GM18868 (cell line): Measurements from ENCODE around the gene SGK1.
"Not testable (repeated sequence)": the region's sequence is repeated elsewhere in the genome, so short reads cannot be mapped to it uniquely, and the experiment has no call there.

ENCODE experiments used
- ATAC-seq: cut with Tn5 transposase; IDR thresholded peaks from one replicate; pipeline ENCODE4 v1.9.1; 2021; ENCODE audit warnings: mild to moderate bottlenecking, moderate library complexity; ENCODE audit not compliant: unreplicated experiment

The SGK1 gene

DNA sequence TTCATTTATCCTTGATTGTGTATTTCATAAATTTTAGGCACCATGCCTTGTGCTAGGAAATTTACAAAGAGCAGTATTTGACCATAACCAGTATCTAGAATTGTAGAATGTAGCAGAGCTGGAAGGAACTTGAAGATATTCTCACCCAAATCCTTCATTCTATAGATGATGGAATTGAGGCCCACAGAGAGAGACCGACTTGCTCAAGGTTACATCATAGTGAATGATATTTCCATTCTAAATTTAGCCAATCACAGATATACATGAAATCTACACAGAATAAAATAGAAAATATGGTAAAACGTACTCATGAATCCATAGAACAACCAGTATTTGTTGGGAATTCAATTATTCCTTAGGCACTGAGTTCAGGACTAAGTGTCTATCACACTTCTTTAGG, 10.9 kb upstream of the SGK1 start:
- no peak for ATAC-seq

- ATAC-seq = no peak
These were observed 10.2 kb upstream of the SGK1 start for GRCh38 chr6:134328138-134328537.

- ATAC-seq = not testable (repeated sequence)
These were observed 8.3 kb upstream of the SGK1 start for GRCh38 chr6:134326192-134326591.

GRCh38 chr6:134324766-134325165, 6.9 kb upstream of the SGK1 start:
- no peak for ATAC-seq

GRCh38 chr6:134324141-134324540, 6.2 kb upstream of the SGK1 start:
- ATAC-seq = no peak

GRCh38 chr6:134323698-134324097, 5.8 kb upstream of the SGK1 start:
- no peak for ATAC-seq

DNA sequence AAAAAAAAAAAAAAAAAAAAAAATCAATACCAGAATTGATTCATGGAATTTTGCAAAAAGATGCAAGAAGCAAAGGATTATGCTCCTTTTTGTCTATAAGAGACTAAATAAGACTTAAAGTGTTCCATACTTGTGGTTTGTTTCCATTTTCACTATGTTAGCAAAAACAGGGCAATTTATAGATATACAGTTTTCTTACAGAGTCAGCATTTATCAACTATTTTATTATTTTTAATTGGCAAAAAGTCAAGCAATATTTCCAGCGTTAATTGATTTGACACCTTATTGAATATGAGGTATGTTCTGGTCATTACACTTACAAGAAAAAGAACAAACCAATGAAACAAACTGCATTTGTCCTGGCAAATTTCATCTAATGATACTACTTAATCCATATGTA, 5.4 kb upstream of the SGK1 start:
- no peak for ATAC-seq

GRCh38 chr6:134322216-134322615, 4.3 kb upstream of the SGK1 start:
- no peak for ATAC-seq

DNA sequence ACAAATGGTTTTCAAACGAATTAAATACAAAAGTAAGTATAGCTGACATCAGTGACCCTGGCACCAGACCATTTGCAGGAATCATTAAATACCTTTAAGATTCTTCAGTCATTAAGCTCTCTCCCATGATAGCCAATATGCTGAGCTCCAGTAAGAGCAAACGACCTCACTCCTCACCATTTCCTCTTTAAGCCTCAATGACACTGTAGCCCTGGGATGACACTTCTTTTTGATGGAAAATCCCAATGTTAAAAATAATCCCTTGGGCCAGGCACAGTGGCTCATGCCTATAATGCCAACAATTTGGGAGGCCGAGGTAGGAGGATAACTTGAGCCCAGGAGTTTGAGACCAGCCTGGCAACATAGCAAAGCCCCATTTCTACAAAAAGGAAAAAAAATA, 3.3 kb upstream of the SGK1 start:
- no peak for ATAC-seq

DNA sequence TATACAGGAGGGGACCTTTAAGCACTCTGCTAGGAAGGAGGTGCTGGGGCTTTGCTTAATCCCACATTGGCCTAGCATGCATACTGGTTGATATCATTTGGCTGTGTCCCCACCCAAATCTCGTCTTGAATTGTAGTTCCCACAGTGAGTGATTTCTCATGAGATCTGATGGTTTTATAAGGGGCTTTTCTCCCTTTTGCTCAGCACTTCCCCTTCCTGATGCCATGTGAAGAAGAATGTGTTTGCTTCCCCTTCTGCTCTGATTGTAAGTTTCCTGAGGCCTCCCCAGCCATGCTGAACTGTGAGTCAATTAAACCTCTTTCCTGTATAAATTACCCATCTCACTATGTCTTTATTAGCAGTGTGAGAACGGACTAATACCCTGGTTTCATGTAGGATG, 1.8 kb upstream of the SGK1 start:
- not testable (repeated sequence) for ATAC-seq

DNA sequence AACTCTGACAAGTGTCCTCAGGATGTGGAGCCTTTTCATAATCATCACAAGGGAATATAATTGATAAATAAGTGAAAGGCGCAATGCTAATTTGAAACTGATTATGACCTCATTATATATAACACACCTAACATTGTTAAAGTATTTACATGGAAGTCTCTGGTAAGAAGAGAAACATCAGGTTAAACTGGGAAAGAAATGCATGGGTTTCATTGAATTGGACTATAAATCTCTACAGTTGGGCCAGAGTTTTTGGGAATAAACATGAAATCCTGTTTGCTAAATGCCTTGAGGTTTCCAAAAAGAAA, 1.0 kb upstream of the SGK1 start:
- no peak for ATAC-seq

DNA sequence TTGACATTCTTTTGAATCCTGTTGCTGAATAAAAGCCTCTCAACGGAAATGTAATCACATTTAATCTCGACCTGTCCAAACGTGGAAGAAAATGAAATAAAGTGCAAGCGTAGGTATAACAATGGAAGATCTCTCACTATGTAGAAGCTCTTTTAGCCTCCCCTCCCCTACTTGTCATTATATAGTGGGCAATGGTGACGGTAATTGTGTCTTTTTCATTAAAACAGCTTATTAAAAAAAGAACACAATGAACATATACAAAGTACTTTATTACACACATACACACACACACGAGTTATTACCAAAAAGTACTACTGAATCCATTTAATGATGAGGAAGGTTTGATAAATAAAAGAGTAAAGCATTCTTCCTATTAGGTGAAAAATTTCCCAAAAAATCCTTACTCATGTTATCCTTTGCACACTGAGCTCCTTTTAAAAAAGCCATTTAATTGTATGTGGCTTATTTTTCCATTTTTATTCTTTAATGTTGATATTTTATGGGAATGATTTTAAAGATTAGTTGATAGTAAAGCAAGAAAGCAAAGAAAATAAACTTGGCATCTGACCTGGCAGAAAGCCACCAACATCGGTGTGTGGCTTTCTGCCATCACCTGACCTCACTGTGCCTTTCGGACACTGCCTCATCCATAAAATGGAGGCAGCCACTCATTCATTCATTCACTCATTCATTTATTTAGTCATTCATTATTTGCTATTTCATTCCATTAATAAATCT, 493 bp upstream of the SGK1 start:
- ATAC-seq = no peak

DNA sequence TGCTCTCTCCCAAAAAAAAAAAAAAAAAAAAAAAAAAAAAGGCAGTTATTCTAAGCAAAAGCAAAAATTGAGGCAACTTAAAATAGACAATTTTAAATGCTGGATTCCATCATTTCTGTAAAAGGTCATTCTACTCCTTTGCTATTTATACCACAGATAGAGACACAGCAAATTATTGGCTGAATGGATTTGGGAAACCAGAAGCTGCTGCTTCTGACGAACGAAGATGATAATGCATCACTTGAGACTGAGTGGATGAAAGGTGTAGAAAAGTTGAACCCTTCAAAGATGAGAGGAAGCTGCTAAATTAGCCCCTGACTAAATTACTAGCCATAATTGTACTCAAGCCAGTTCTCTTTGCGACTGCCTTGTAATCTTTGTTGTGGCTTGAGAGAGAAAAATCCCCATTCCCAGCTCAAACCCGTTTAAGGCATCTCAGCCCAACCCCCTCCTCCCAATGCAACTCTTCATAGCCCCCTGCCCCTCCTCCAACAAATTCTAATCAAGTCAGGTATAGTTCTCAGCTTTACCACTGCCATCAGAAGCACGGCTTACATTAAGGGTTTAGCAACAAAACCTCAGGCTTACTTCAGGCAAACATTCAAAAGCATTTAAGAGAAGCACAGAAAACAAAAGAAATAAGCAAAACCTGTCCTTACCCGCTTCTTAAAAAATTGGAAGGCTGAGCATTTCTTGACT, 1.0 kb downstream of the SGK1 start:
- no peak for ATAC-seq

DNA sequence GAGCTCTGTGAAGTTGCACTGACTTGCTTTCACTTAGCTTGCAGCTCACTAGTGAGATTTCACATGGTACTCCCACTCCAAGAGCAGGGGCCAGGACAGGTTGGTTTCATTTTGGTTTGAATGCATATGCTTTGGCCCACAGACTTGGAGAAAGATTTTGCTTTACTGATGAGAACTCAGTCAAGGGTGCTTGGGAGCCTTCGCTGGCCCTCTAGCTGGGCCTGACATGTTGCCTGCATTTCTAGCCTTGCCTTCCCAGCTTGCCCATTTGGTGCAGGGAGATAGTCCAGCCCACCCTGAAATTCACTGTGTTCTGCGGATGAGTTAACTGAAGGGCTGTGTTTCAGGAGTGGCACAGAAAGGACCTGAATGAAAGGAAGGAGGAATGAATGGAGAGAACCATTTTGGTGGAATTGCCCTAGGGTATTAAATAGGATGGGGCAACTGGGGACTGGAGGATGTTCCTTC, 1.9 kb downstream of the SGK1 start:
- ATAC-seq = no peak

DNA sequence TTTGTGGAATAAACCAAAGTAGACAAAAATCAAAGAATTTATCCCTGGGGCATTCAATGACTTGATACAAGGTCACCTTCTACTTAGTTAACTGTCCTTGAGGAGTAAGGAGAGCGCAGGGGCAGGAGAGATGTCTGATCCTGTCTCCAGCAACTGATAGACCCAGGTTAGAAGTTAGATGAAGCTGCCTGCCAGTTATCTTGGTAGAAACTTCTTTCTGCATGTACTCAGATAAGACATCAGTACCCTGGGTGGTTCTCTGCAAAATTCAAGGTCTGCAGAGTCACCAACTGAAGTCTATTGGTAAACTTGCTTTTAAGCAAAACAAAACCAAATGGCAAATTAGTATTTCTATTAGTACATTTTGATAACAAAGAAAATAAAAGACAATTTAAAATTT, 2.7 kb downstream of the SGK1 start:
- no peak for ATAC-seq

DNA sequence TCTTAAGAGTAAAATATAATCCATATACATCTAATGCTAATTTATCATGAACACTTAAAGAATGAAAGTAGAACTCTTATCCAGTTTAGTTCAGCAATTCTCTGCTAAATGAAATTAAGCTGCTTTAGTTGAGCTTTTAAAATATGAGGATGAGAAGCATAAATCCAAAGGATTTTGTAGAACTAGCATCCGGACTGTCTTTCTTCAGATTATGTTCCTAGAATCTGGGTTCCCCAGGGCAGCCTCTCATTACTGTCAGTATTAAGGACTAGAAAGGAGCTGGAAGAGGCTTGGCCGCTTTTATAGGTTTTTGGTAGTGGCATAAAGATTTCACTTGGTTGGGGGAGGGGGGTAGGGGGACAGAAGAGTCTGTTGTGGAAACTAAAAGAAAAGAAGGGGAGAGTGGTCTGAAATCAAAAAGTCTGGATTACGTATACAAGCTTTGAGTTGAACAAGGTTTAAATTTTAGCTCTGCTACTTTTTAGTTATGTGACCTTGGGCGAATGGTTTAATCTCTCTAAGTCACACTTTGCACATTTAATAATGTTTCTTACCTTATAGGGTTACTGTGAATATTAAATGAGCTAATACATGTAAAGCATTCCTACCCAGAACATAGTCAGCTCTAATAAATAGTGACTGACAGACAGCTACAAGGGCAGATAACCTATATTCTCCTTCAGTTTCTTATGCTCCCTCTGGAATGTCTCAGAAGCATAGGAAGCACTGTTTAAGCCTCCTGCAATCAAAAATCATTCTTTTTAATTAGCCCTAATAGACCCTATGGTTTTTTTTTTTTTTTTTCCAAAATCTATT, 3.7 kb downstream of the SGK1 start:
- ATAC-seq = no peak

GRCh38 chr6:134312038-134312660, 5.8 kb downstream of the SGK1 start:
- no peak for ATAC-seq

DNA sequence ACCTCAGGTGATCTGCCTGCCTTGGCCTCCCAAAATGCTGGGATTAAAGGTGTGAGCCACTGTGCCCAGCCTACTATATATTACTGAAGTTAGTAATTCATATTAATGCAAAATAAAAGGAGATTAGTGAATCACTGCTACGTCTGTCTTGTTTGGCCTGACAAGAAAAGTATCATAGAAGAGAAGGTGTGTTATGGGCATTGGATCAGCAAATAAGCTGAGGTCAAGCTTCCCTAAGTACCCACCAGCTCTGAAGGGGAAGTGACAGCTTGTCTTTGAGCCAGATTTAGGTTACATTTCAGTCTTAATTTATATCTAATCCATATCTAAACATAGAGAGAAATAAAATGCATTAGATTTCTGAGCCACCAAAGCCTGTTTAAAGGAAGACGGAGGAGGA, 7.1 kb downstream of the SGK1 start:
- ATAC-seq = no peak

GRCh38 chr6:134309983-134310605, 7.8 kb downstream of the SGK1 start:
- no peak for ATAC-seq

GRCh38 chr6:134309227-134309626, 8.7 kb downstream of the SGK1 start:
- ATAC-seq = no peak

DNA sequence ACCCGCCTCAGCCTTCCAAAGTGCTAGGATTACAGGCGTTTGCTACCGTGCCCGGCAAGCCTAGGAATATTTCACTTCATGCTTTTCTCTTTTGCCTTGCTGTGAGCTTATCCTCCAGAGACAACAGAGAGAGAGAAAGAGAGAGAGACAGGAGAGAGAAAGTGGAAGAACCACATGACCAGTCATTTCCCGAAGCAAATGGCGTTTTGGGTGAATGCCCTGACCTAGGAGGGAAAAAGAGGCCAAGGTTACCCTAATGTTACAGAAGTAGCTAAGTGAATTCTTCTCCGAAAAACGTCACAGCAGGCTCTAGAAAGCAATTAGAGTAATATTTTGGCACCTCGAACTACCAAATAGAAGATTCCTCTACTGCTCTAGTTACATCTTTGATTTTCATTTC, 9.1 kb downstream of the SGK1 start:
- no peak for ATAC-seq
